ENCODE measurements around the gene KCNK1. TPM values are rescaled to one million over a fixed set of nuclear protein-coding genes. Genes with fewer than 3 reads are reported as not detected.

KCNK1 gene
- not detected in 2 replicates for total RNA-seq (2014; rRNA removed; shearing (Covaris generic))

DNA sequence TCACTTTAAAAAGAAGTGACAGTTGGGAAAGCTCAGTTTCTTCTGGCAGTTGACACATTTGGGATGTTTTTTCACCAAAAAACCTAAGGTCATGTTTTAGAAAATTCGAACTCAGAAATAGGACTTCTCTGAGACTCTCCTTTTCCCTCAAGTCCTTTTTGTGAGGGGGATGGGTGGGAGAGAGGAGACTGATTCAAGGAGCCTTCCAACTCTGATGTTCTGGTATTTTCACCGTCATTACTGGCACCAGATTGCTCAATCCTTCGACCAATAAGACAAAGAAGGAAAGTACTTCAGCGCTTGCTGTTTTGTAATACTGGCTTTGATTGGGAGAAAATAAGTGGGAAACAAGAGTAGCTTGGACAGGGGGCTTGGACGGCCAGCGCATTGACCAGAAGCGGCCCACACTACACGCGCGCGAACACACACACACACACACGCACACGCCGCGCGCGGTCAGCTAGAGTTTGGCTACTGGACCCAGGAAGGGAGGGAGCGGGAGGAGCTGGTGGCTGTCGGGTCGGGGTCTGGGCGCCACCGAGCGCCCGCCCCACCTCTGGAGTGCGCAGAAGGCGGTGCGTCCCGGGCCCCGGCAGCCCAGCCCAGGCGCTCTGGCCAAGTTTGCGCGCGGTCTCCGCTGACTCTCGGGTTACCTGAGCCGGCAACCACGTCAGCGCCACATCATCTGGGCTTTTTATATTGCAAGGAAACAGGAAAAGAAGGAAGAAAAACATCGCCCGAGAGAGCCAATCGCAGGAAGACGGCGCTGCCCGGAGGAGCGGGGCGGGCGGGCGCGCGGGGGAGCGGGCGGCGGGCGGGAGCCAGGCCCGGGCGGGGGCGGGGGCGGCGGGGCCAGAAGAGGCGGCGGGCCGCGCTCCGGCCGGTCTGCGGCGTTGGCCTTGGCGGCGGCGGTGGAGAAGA is at the start of gene KCNK1:
Gene KCNK1, plus strand, starts transcription at position 855 of the 921 bp plus-strand sequence. Its CDS starts 66 bp downstream, at position 921.
- peak; percentile 91 for DNase-seq (ENCODE audit: low spot score)
- in situ Hi-C loops (cut with HindIII; ENCODE audit: low sequenced_read_pairs), result no loop called here

DNA sequence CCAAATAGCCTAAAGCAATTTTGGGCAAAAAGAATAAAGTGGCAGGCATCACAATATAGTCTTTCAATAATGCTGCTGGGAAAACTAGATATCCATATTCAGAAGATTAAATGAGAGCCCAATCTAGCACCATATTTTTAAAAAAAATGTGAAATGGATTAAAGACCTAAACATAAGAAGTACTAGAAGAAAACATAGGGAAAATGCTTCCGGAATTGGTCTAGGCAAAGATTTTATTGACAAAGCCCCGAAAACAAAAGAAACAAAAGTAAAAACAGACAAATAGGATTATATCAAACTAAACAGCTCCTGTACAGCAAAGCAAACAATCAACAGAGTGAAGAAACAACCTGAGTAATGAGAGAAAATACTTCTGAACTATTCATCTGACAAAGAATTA is 48.6 kb upstream of the KCNK1 start:
- in situ Hi-C loops (cut with HindIII; ENCODE audit: low sequenced_read_pairs), result no loop called here

DNA sequence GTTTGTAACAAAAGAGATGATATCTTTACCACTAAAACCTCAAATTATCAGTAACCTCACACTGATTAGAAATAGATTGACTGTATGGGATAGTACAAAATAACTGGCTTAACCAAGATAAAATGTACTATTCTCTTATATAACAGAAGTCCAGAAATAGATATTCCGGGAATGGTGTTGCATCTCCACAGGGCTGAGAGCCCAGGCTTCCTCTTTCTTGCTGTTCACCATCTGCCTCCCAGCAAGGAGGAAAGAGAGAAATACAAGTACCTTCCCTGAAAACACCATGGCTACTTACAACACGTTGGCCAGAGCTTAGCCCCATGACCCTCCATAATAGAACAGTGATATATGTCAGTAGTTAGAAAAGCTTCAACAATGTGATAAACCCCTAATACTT is 47.0 kb upstream of the KCNK1 start:
- in situ Hi-C loops (cut with HindIII; ENCODE audit: low sequenced_read_pairs), result no loop called here
- peak; percentile 99 for DNase-seq (ENCODE audit: low spot score)

More for the DNA sequence above, 48.6 kb upstream of the KCNK1 start:
- no peak for DNase-seq (ENCODE audit: low spot score)

DNA sequence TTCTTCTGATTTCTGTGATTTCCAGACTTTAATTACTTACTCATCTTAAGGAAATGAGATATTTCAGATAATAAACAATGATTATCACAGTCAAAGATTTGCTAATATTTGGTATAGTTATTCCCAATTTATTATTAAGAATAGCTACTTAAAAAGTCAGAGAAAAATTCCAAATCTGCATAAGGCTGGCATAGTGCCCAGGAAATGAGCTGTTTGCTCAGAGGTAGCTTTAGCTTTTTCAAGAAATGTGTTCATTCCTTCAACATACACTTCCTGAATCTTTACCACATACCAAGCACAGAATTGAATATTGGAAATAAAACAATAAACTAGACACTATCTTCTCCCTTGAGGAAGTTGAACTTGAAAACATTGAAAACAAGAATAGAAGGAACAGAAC is 44.3 kb upstream of the KCNK1 start:
- peak; percentile 66 for DNase-seq (ENCODE audit: low spot score)
- in situ Hi-C loops (cut with HindIII; ENCODE audit: low sequenced_read_pairs), result no loop called here

DNA sequence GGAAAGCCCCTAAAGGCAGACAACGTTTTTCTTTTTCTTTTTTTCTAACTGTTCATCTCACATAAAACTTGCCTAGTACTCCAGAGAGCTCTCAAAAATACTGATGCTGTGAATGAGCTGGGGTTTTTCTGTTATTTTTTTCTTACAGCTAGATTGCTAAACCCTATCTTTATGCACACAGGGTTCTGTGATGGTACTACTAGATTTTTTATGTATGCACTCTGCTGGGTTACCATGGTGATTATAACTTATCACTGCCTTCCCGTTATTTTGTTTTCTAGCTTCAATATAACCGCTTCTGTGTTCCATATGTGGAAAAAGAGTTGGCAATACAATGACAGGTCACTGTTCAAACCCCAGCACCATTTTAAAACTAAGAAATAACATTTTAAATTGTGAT is 43.7 kb upstream of the KCNK1 start:
- DNase-seq (ENCODE audit: low spot score), result peak; percentile 43
- in situ Hi-C loops (cut with HindIII; ENCODE audit: low sequenced_read_pairs), result no loop called here

DNA sequence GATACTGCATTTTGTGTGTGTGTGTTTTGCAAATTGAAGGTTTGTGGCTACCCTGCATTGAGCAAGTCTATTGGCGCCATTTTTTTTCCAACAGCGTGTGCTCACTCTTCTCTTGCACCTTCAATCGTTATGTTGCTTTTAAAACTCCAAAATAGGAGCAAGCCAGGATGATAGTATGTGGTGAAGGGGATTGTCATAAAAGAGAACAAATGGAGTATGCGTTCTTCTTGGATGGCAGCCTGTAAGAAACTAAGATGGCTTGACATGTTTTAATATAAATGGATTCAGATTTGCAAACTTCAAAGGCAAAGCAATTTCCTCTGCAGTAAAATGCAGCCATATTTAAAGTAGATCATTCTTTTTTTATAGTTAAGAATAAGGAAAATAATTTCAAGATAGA is 43.2 kb upstream of the KCNK1 start:
- in situ Hi-C loops (cut with HindIII; ENCODE audit: low sequenced_read_pairs), result no loop called here
- no peak for DNase-seq (ENCODE audit: low spot score)

DNA sequence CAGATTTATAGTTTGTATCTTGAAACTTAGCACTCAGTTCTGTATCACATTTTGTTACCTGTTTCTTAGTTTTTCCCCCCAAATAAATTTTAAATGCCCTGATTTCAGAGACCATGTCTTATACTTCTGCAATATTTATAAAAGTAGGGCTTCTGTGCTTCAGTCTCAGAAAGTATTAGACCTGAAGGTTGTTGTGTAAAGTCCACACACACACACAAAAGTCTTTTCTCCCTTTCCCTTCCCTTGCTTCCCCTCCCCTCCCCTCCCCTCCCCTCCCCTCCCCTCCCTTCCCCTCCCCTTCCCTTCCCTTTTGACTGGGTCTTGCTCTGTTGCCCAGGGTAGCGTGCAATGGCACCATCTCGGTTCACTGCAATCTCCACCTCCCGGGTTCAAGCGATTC is 41.0 kb upstream of the KCNK1 start:
- in situ Hi-C loops (cut with HindIII; ENCODE audit: low sequenced_read_pairs), result no loop called here
- DNase-seq (ENCODE audit: low spot score), result no peak

DNA sequence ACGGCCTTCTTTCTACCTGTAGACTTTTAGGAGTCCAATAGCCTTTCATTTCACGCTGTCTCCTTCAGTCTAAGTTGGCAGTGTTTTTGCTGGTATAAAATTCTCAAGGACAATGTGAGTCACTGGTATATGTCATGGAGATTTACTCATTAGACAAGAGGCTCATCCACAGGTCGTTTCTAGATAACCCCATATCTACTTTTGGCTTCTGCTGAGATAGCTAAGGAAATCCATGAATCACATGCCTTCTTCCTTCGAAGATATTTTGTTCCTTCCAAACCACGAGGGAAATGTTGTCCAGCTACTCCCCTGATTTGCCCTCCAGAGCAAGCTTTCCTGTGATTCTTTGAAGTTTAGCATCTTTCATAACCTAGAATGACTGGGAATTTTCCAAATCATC is 38.5 kb upstream of the KCNK1 start:
- DNase-seq (ENCODE audit: low spot score), result peak; percentile 8
- in situ Hi-C loops (cut with HindIII; ENCODE audit: low sequenced_read_pairs), result no loop called here

DNA sequence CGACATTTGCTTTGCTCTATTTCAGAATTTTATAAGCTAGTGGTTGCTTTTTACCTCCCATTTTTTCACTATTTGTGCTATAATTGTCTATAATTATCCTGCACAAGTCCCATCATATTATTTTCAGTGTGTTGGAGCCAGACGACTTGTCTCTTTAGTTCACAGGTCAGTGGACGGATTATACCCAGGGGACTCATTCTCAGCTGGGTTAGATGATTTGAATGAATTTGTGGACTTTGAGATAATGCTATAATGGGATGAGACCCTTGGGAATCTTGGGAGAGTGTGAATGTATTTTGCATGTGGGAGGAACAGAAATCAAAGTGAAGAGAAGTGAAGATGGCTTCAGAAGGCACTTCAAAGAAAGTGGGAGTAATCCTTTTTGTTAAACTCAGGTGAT is 31.5 kb upstream of the KCNK1 start:
- no peak for DNase-seq (ENCODE audit: low spot score)
- in situ Hi-C loops (cut with HindIII; ENCODE audit: low sequenced_read_pairs), result no loop called here

DNA sequence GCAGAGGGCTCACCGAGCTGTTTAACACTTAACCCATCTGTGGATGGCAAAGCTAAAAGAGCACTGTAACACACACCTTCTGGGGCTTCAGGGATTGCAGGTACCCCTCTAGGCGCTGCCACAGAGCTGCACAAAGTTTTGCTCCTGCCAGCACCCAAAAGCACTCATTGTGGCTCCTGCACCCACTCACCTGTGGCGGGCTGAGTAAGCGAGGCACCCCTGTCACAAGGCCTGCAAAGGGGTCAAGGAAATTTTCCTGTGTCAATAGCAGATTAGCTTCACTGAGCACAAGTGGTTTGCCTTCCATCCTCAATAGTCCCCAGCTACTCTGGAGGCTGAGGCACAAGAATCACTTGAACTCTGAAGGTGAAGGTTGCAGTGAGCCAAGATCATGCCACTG is 29.5 kb upstream of the KCNK1 start:
- DNase-seq (ENCODE audit: low spot score), result no peak
- in situ Hi-C loops (cut with HindIII; ENCODE audit: low sequenced_read_pairs), result no loop called here

DNA sequence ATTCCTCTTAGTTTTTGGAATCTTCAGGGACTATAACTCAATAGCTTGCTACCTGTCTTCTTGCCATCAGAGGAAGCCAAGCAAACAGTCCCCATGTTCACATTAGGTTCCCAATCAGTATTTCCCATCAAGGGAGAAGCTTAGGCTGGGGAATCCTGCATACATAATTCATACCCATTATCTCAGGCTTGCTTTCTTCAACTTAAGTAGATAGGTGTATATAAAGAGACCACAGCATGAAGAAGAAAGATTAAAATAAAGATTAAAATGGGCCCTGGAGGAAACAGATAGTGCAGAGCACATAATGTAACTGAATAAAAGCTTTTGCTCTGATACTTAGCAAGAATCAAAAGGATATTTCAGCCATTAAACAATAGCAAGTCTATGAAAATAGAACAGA is 29.0 kb upstream of the KCNK1 start:
- in situ Hi-C loops (cut with HindIII; ENCODE audit: low sequenced_read_pairs), result no loop called here

DNA sequence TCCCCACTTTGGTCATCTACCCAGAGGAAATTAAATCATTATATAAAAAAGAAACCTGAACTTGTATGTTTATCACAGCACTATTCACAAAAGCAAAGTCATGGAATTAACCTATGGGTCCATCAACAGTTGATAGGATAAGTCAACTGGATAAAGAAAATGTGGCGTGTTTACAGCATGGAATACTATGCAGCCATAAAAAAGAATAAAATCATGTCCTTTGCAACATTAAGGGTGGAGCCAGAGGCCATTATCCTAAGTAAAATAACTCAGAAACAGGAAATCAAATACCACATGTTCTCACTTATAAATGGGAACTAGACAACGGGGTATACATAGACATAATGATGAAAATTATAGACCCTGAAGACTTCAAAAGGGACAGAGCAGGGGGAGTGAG is 27.6 kb upstream of the KCNK1 start:
- in situ Hi-C loops (cut with HindIII; ENCODE audit: low sequenced_read_pairs), result no loop called here
- DNase-seq (ENCODE audit: low spot score), result peak; percentile 6

More for the DNA sequence above, 29.0 kb upstream of the KCNK1 start:
- no peak for DNase-seq (ENCODE audit: low spot score)

DNA sequence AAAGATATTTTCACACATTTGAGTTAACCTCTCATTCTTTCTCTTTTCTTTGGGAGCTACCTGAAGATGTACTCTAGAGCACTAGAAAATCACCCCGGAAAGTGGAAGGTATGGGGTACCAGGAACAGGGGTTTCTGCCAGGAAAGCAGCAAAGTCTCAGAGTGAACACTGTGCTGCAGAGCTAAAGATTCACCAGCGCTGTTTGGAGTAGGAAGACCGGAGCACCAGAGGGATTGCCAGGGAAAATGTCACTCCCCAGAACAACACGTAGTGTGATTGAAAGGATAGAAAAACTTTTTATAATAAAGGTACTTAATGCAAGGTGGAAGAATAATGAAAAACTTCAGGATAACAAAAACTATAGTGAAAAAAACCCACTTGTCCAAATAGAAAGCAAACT is 26.7 kb upstream of the KCNK1 start:
- DNase-seq (ENCODE audit: low spot score), result peak; percentile 74
- in situ Hi-C loops (cut with HindIII; ENCODE audit: low sequenced_read_pairs), result no loop called here

DNA sequence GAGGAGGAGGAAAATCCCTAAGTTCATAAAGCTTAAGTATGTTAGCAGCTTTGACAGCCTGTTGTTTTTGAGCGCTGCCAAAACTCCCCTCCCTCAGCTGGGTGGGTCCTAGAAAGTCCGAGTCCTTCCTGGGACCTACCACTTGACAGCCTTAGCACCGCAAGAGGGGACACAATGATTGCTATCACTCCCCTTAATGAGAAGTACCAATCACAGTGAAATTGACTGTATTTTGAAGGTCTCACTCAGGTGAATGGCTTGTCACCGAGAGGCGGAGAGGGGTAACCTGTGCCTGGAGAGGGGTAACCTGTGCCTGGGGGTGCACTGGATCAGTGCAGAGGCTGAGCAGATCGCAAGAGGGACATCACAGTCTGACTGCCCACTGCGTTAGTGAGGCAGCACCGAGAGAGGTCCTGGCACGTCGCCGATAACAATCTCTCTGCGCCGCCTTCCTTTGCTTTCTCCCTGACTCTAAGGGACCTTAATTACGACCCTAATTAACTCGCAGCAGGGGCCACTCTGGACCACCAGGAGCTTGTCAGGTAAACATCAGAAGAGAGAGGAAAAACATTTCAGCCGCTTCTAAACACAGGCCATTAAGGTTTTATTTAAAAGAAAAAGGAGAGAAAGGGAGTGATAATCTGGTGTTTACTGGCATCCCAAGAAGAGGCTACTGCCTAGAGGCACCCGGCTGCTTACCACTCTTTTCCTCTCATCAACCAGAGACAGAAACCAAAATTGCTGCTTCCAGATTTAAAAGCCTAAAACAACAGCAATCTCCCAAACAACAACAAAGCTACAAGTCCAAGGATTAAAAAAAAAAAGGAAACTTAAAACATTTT is 25.7 kb upstream of the KCNK1 start:
- in situ Hi-C loops (cut with HindIII; ENCODE audit: low sequenced_read_pairs), result no loop called here
- peak; percentile 80 for DNase-seq (ENCODE audit: low spot score)

DNA sequence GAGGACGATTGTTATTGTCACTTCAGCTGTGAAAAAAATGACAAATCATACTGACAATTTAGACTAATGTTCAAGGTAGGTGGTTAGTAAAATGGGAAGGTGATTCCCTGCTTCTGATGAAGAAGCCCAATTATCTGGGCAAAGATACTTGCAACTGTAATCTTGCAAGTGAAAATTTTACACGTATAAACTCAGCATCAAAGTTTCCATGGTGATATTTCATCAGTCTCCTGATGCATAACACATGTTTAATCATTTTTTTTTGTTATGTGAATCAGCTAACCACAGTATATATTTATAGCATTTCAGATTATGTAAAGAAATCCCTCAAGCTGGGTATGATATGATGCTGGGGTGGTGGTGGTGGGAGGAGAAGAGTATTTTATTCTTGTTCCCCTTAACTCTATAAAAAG is 16.4 kb upstream of the KCNK1 start:
- in situ Hi-C loops (cut with HindIII; ENCODE audit: low sequenced_read_pairs), result no loop called here
- DNase-seq (ENCODE audit: low spot score), result no peak

DNA sequence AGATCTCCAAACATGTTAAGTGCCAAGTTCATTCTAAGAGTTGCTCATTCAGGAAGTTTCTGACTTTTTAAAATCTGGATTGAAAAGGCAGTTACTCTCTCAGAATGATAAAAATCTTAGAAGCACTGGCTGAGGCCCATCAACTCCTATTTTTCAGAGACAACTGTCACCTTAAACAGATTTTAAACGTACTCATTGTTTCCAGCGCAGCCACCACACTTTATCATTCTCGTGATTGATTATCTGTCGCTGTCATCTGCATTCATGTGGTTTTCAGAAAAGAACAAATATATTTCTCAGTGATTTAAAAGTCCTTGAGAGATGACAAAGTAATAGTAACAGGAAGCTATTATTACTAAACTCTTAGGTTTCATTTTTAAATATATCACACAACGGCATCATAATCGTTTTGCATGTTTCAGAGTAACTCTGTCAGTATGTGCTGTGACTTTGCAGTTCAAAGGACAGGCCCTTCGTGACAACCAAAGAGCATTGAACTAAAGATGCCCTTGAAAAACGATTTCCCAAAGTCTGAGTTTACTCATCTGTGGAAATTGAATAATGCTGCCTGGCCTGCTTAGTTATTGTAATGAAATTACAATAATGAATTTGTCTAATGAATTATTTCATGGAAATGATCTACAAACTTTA is 14.9 kb upstream of the KCNK1 start:
- in situ Hi-C loops (cut with HindIII; ENCODE audit: low sequenced_read_pairs), result no loop called here
- no peak for DNase-seq (ENCODE audit: low spot score)

DNA sequence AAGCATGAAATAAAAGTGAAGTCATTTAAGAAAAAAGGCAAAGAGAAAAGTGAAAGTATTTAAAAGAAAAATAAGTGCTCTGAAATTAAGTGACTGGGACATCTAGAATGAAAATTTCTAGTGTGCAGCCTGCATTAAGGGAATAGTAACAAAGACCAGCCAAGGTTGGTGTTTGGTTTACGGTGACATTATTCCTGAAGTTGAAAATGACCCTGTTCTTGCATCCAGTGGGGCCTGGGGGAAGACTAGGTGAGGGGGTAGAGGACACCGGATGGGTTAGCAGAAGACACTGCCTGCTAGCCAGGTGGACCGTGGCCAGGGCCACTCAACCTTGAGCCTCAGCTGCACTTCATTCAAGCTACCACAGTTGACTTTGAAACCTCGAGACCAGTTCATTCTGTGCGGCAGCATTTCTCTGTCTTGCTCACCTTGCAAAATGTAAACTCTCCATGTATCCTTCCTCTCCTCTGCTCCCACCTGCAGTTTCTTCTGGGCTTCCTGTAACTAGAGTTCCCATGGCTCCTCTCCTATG is 14.3 kb upstream of the KCNK1 start:
- in situ Hi-C loops (cut with HindIII; ENCODE audit: low sequenced_read_pairs), result no loop called here
- DNase-seq (ENCODE audit: low spot score), result no peak

DNA sequence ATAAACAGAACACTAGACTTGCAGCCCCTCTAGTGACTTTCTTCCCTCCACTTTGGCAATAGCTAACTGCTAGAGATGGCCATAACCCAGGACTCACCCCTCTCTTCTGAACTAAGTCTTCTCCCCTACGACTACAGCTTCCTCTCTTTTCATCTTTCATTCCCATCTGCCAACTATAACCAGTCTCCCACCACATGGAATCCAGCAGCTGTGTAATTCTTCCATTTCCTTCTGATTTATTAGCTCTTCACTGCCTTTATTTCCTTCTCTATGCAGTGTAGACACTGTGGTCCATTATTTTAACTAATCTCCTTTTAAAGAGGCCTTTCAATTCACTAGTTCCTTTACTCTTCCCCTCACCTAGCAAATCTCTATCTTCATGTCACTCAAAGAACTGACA is 13.4 kb upstream of the KCNK1 start:
- DNase-seq (ENCODE audit: low spot score), result no peak
- in situ Hi-C loops (cut with HindIII; ENCODE audit: low sequenced_read_pairs), result no loop called here

DNA sequence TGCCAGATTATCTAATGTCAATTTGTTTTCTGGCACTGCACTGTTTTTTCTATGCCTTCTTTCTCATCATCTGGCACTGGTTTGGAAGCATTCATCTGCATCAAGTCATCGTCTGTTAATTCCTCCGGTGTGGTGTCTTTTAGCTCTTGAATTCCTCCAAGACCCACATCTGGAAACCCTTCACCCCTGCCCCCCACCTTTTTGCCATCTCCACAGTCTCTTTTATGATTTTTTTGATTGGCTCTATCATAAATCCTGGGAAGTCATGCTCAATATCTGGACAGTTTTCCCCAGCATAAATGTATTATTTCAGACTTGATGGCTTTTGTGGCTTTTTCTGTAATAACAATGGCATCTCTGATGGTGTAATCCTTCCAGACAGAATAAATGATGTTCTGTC is 10.4 kb upstream of the KCNK1 start:
- no peak for DNase-seq (ENCODE audit: low spot score)
- in situ Hi-C loops (cut with HindIII; ENCODE audit: low sequenced_read_pairs), result no loop called here

Measured in G401 (cell line).